ENCODE measurements around the gene PPP1R3E. TPM values are rescaled to one million over a fixed set of nuclear protein-coding genes. Genes with fewer than 3 reads are reported as not detected.

Gene PPP1R3E
- total and polyA plus RNA-seq, 2 of the 13 experiments (the other 11 are each of a cell fraction or from before 2014, with no cell fraction given): 16.5 to 26.5 TPM

DNA sequence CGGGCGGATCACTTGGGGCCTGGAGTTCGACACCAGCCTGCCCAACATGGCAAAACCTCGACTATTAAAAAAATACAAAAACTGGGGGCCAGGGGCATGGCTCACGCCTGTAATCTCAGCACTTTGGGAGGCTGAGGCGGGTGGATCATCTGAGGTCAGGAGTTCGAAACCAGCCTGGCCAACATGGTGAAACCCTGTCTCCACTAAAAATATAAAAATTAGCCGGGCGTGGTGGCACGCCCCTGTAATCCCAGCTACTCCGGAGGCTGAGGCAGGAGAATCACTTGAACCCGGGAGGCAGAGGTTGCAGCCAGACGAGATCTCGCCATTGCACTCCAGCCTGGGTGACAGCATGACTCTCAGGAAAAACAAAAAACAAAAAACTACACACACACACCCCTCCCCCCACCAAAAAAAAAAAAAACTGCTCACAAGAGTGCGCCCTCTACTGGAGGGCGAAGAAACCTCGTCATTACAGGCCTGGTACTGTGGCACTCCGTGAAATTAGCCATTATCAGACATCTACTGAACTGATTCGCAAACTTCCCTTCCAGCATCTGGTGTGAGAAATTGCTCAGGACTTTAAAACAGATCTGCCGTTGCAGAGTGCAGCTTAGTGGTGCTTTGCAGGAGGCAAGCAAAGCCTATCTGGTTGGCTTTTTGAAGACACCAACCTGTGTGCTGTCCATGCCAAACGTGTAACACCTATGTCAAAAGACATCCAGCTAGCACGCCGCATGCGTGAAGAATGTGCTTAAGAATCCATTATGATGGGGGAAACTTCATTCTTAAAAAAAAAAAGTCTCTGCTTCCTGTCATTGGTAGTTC is 7.7 kb downstream of the PPP1R3E start (continued):
- TF ChIP-seq PATZ1 (CRISPR knock-in tag; IDR thresholded peaks at IDR 0.05): peak; percentile 76
- no peak; the same call in 1 of the 2 replicates for TF ChIP-seq ZNF709 (CRISPR knock-in tag; IDR thresholded peaks at IDR 0.05)
- 0 out of 2 replicates have a peak, but pooled peaks have one; percentile 69 for TF ChIP-seq ARHGAP35 (CRISPR knock-in tag; IDR thresholded peaks at IDR 0.05; ENCODE audit: borderline replicate concordance)
- TF ChIP-seq ZNF788 (CRISPR knock-in tag; IDR thresholded peaks at IDR 0.05; ENCODE audit: borderline replicate concordance): peak; percentile 38; the same call in 1 of the 2 replicates
- TF ChIP-seq TARDBP (CRISPR knock-in tag; IDR thresholded peaks at IDR 0.05): no peak; the same call in none of the 2 replicates
- TF ChIP-seq, protein P1, sequence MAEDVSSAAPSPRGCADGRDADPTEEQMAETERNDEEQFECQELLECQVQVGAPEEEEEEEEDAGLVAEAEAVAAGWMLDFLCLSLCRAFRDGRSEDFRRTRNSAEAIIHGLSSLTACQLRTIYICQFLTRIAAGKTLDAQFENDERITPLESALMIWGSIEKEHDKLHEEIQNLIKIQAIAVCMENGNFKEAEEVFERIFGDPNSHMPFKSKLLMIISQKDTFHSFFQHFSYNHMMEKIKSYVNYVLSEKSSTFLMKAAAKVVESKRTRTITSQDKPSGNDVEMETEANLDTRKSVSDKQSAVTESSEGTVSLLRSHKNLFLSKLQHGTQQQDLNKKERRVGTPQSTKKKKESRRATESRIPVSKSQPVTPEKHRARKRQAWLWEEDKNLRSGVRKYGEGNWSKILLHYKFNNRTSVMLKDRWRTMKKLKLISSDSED (CRISPR knock-in tag; IDR thresholded peaks at IDR 0.05): no peak
- TF ChIP-seq SALL2 (CRISPR knock-in tag; IDR thresholded peaks at IDR 0.05): peak; percentile 78; the same call in 1 of the 2 replicates
- peak; percentile 74 for TF ChIP-seq YEATS4 (CRISPR knock-in tag; IDR thresholded peaks at IDR 0.05; ENCODE audit: borderline replicate concordance)
- peak; percentile 29 for TF ChIP-seq JARID2 (CRISPR knock-in tag; IDR thresholded peaks at IDR 0.05; ENCODE audit: insufficient replicate concordance)
- no peak for TF ChIP-seq GTF3A (CRISPR knock-in tag; conservative IDR thresholded peaks at IDR 0.05)
- TF ChIP-seq SIN3A (IDR thresholded peaks at IDR 0.05; ENCODE audit: borderline replicate concordance, low read depth, low read length): 0 out of 2 replicates have a peak, but pooled peaks have one; percentile 44
- TF ChIP-seq PHB2 (IDR thresholded peaks at IDR 0.05; ENCODE audit: partially characterized antibody): no peak
- TF ChIP-seq MAFF (IDR thresholded peaks at IDR 0.05; ENCODE audit: low read depth, low read length): no peak
- peak; percentile 61 for TF ChIP-seq ISL2 (CRISPR knock-in tag; IDR thresholded peaks at IDR 0.05)
- no peak for TF ChIP-seq GPN1 (CRISPR knock-in tag; IDR thresholded peaks at IDR 0.05; ENCODE audit: borderline replicate concordance)
- TF ChIP-seq, protein P2, sequence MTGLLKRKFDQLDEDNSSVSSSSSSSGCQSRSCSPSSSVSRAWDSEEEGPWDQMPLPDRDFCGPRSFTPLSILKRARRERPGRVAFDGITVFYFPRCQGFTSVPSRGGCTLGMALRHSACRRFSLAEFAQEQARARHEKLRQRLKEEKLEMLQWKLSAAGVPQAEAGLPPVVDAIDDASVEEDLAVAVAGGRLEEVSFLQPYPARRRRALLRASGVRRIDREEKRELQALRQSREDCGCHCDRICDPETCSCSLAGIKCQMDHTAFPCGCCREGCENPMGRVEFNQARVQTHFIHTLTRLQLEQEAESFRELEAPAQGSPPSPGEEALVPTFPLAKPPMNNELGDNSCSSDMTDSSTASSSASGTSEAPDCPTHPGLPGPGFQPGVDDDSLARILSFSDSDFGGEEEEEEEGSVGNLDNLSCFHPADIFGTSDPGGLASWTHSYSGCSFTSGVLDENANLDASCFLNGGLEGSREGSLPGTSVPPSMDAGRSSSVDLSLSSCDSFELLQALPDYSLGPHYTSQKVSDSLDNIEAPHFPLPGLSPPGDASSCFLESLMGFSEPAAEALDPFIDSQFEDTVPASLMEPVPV (CRISPR knock-in tag; IDR thresholded peaks at IDR 0.05): peak; percentile 52; the same call in 1 of the 2 replicates
- TF ChIP-seq TRAFD1 (CRISPR knock-in tag; IDR thresholded peaks at IDR 0.05; ENCODE audit: borderline replicate concordance): no peak
- TF ChIP-seq SMARCC2 (IDR thresholded peaks at IDR 0.05): no peak
- no peak for TF ChIP-seq MTA1 (CRISPR knock-in tag; IDR thresholded peaks at IDR 0.05; ENCODE audit: borderline replicate concordance)
- no peak for TF ChIP-seq ZNF124 (CRISPR knock-in tag; IDR thresholded peaks at IDR 0.05)
- TF ChIP-seq MZF1 (CRISPR knock-in tag; IDR thresholded peaks at IDR 0.05; ENCODE audit: borderline replicate concordance): 0 out of 2 replicates have a peak, but pooled peaks have one; percentile 63
- no peak for TF ChIP-seq SOX6 (IDR thresholded peaks at IDR 0.05)
- peak; percentile 57; the same call in 1 of the 2 replicates for TF ChIP-seq SOX6 (CRISPR knock-in tag; IDR thresholded peaks at IDR 0.05)
